HepG2 (cell line): Measurements from ENCODE around the gene ZNF212. TPM values are rescaled to one million over a fixed set of nuclear protein-coding genes. Genes with fewer than 3 reads are reported as not detected.
A peak's percentile ranks its signal among the peaks of the same experiment; 100 is the strongest.

Experiments
- DDIT3 ChIP-seq: sonication (generic); formaldehyde crosslinking; IDR thresholded peaks from 2 replicates; pipeline ENCODE4 v1.4.0; 2020; ENCODE audit warnings: mild to moderate bottlenecking, missing genetic modification reagents
- HNF1A ChIP-seq, 2 experiments: sonication (generic) in 1 of 2; formaldehyde crosslinking in 1 of 2; IDR thresholded peaks; 2 replicates each; pipeline versions ENCODE4 v1.4.0 to v1.6.1; 2016 to 2020; ENCODE audit warnings: borderline replicate concordance in 1 of 2, low read depth in 1 of 2, mild to moderate bottlenecking in 1 of 2, missing genetic modification reagents in 1 of 2
- HNRNPUL1 ChIP-seq: fragments of 200-400 bp; formaldehyde crosslinking; IDR thresholded peaks from 2 replicates; pipeline ENCODE4 v1.6.1; 2017; ENCODE audit warnings: low read depth, mild to moderate bottlenecking, low read length, moderate library complexity
- NR3C1 ChIP-seq: sonication (generic); formaldehyde crosslinking; IDR thresholded peaks from 2 replicates; pipeline ENCODE4 v1.4.0; 2020; ENCODE audit warnings: missing genetic modification reagents
- NRL ChIP-seq: sonication (generic); formaldehyde crosslinking; IDR thresholded peaks from 2 replicates; pipeline ENCODE4 v1.5.0; 2020; ENCODE audit warnings: missing genetic modification reagents, mild to moderate bottlenecking, moderate library complexity, borderline replicate concordance
- RBFOX2 ChIP-seq: fragments of 200-400 bp; formaldehyde crosslinking; IDR thresholded peaks from 2 replicates; pipeline ENCODE4 v1.6.1; 2017; ENCODE audit warnings: low read depth, mild to moderate bottlenecking, low read length
- RFXAP ChIP-seq: sonication (generic); formaldehyde crosslinking; IDR thresholded peaks from 2 replicates; pipeline ENCODE4 v1.4.0; 2020; ENCODE audit warnings: missing genetic modification reagents, borderline replicate concordance
- TAF1 ChIP-seq: sonication (generic); formaldehyde crosslinking; IDR thresholded peaks from 2 replicates; pipeline ENCODE4 v1.4.0; 2020; ENCODE audit warnings: missing genetic modification reagents
- TBX3 ChIP-seq: fragments of 450-650 bp; IDR thresholded peaks from 2 replicates; pipeline ENCODE4 v1.6.1; 2017; ENCODE audit warnings: antibody characterized with exemption, mild to moderate bottlenecking, inconsistent platforms, borderline replicate concordance
- TEAD3 ChIP-seq: optimal IDR thresholded peaks from 2 replicates; pipeline ENCODE3; 2016; ENCODE audit warnings: borderline replicate concordance
- TFDP2 ChIP-seq: sonication (generic); formaldehyde crosslinking; IDR thresholded peaks from 2 replicates; pipeline ENCODE4 v1.4.0; 2020; ENCODE audit warnings: missing genetic modification reagents
- USF2 ChIP-seq, 2 experiments: sonication (generic) in 1 of 2; formaldehyde crosslinking in 1 of 2; IDR thresholded peaks; 2 replicates each; pipeline versions ENCODE4 v1.5.1 to v1.6.1; 2011 to 2020; ENCODE audit warnings: borderline replicate concordance in 1 of 2, low read depth in 1 of 2, low read length in 1 of 2, mild to moderate bottlenecking in 1 of 2, missing genetic modification reagents in 1 of 2, moderate library complexity in 1 of 2
- ZFP1 ChIP-seq: IDR thresholded peaks from 2 replicates; pipeline ENCODE4 v1.6.1; 2016
- ZNF264 ChIP-seq: sonication (generic); formaldehyde crosslinking; IDR thresholded peaks from 2 replicates; pipeline ENCODE4 v1.4.0; 2020; ENCODE audit warnings: missing genetic modification reagents
- ZNF598 ChIP-seq: sonication (generic); formaldehyde crosslinking; IDR thresholded peaks from 2 replicates; pipeline ENCODE4 v1.5.1; 2020; ENCODE audit warnings: mild to moderate bottlenecking, missing genetic modification reagents, borderline replicate concordance
- ZNF615 ChIP-seq: sonication (generic); formaldehyde crosslinking; IDR thresholded peaks from 2 replicates; pipeline ENCODE4 v1.5.0; 2020; ENCODE audit warnings: mild to moderate bottlenecking, missing genetic modification reagents, borderline replicate concordance
- ZNF749 ChIP-seq: sonication (generic); formaldehyde crosslinking; IDR thresholded peaks from 2 replicates; pipeline ENCODE4 v1.8.0; 2022; ENCODE audit warnings: mild to moderate bottlenecking, missing genetic modification reagents, moderate library complexity, borderline replicate concordance
- ZNF761 ChIP-seq: sonication (generic); formaldehyde crosslinking; conservative IDR thresholded peaks from 2 replicates; pipeline ENCODE4 v1.4.0; 2020; ENCODE audit warnings: mild to moderate bottlenecking, missing genetic modification reagents
- ZSCAN22 ChIP-seq: sonication (generic); formaldehyde crosslinking; IDR thresholded peaks from 2 replicates; pipeline ENCODE4 v1.4.0; 2020; ENCODE audit warnings: mild to moderate bottlenecking, missing genetic modification reagents
- polyA plus RNA-seq, 8 experiments: library from polyadenylated mRNA; depleted of rRNA in 3 of 8; stranded (reverse) in 7 of 8; unstranded in 1 of 8; fragments of >200 nt; fragmentation: Illumina TruSeq in 4 of 8; extraction: Trizol in 4 of 8; gene quantifications; 2 replicates each; pipeline versions ENCODE4 v1.2.1 to v1.2.3, GENCODE V29; 2011 to 2016; ENCODE audit warnings: low read depth in 4 of 8, missing spikeins in 1 of 8, mixed read lengths in 1 of 8; ENCODE audit not compliant: insufficient read depth in 1 of 8
- total RNA-seq, 5 experiments: library from RNA; depleted of rRNA; stranded (reverse); fragments of >200 nt; fragmentation: Illumina TruSeq; extraction: Trizol; gene quantifications; 2 replicates each; pipeline ENCODE4 v1.2.3, GENCODE V29; 2016; ENCODE audit warnings: low read depth in 1 of 5

The ZNF212 gene
- total and polyA plus RNA-seq, 2 of the 13 experiments (the other 11 are each of a cell fraction or from before 2014, with no cell fraction given): 2.6 to 3.8 TPM

GRCh38 chr7:149261829-149262617 is 22.6 kb downstream of the ZNF212 start, which contains the start of gene ZNF783 (continued):
- TF ChIP-seq RFXAP (CRISPR knock-in tag): peak; percentile 77; the same call in 1 of the 2 replicates
- no peak for TF ChIP-seq HNF1A (IDR thresholded peaks at IDR 0.05; ENCODE audit: low read depth)
- peak; percentile 9; the same call in 1 of the 2 replicates for TF ChIP-seq HNF1A (CRISPR knock-in tag; IDR thresholded peaks at IDR 0.05; ENCODE audit: borderline replicate concordance)
- TF ChIP-seq DDIT3 (CRISPR knock-in tag): no peak
- no peak for TF ChIP-seq ZFP1 (CRISPR knock-in tag)
- no peak for TF ChIP-seq ZNF598 (CRISPR knock-in tag)
- TF ChIP-seq HNRNPUL1: no peak
- TF ChIP-seq USF2 (IDR thresholded peaks at IDR 0.05; ENCODE audit: low read depth, low read length): peak; percentile 40; the same call in 1 of the 2 replicates
- TF ChIP-seq USF2 (CRISPR knock-in tag; IDR thresholded peaks at IDR 0.05; ENCODE audit: borderline replicate concordance): 0 out of 2 replicates have a peak, but pooled peaks have one; percentile 53
- 0 out of 2 replicates have a peak, but pooled peaks have one; percentile 65 for TF ChIP-seq ZNF264 (CRISPR knock-in tag)
- TF ChIP-seq ZNF761 (CRISPR knock-in tag): peak; percentile 88; the same call in 1 of the 2 replicates
- TF ChIP-seq NR3C1 (CRISPR knock-in tag): no peak
- TF ChIP-seq NRL (CRISPR knock-in tag): no peak; the same call in 1 of the 2 replicates
- peak; percentile 89 for TF ChIP-seq RBFOX2
- peak; percentile 34 for TF ChIP-seq TEAD3 (CRISPR knock-in tag)
- no peak for TF ChIP-seq ZSCAN22 (CRISPR knock-in tag)
- TF ChIP-seq TFDP2: peak; percentile 89; the same call in 1 of the 2 replicates
- TF ChIP-seq ZNF615 (CRISPR knock-in tag): no peak
- TF ChIP-seq TBX3: no peak
- TF ChIP-seq TAF1 (CRISPR knock-in tag): peak; percentile 40
- TF ChIP-seq ZNF749 (CRISPR knock-in tag): no peak
